ENCODE results near the gene STK25.
A peak's percentile ranks its signal among the peaks of the same experiment; 100 is the strongest.
"Not testable (repeated sequence)": the region's sequence is repeated elsewhere in the genome, so short reads cannot be mapped to it uniquely, and the experiment has no call there.

Gene STK25

GRCh38 chr2:241507430-241508239 lies 749 bp downstream of the STK25 start:
- DNase-seq, result peak; percentile 31

GRCh38 chr2:241506793-241507429 lies 1.5 kb downstream of the STK25 start:
- no peak for DNase-seq

GRCh38 chr2:241506317-241506716 lies 2.1 kb downstream of the STK25 start:
- not testable (repeated sequence) for DNase-seq

- DNase-seq, result no peak
These were observed 2.6 kb downstream of the STK25 start for GRCh38 chr2:241505781-241506201.

GRCh38 chr2:241505086-241505780 lies 3.2 kb downstream of the STK25 start:
- no peak for DNase-seq

GRCh38 chr2:241503776-241504392 lies 4.5 kb downstream of the STK25 start:
- no peak for DNase-seq

- no peak for DNase-seq
These were observed 6.1 kb downstream of the STK25 start for GRCh38 chr2:241502281-241502680.

- no peak for DNase-seq
These were observed 6.8 kb downstream of the STK25 start for GRCh38 chr2:241501551-241501950.

- DNase-seq, result no peak
These were observed 7.3 kb downstream of the STK25 start for GRCh38 chr2:241501099-241501541.

- no peak for DNase-seq
These were observed 7.9 kb downstream of the STK25 start for GRCh38 chr2:241500431-241500975.

- DNase-seq, result no peak
These were observed 8.4 kb downstream of the STK25 start for GRCh38 chr2:241500016-241500415.

GRCh38 chr2:241499146-241499965 lies 9.0 kb downstream of the STK25 start:
- no peak for DNase-seq

- DNase-seq, result no peak
These were observed 10.0 kb downstream of the STK25 start for GRCh38 chr2:241498115-241499070.

- no peak for DNase-seq
These were observed 11.2 kb downstream of the STK25 start for GRCh38 chr2:241496904-241497877.

GRCh38 chr2:241496003-241496707 lies 12.2 kb downstream of the STK25 start:
- DNase-seq, result no peak

GRCh38 chr2:241495172-241496002 lies 13.0 kb downstream of the STK25 start:
- DNase-seq, result no peak

GRCh38 chr2:241494311-241494908 lies 14.0 kb downstream of the STK25 start:
- DNase-seq, result no peak
